ENCODE results near the gene IQCK.

DNA sequence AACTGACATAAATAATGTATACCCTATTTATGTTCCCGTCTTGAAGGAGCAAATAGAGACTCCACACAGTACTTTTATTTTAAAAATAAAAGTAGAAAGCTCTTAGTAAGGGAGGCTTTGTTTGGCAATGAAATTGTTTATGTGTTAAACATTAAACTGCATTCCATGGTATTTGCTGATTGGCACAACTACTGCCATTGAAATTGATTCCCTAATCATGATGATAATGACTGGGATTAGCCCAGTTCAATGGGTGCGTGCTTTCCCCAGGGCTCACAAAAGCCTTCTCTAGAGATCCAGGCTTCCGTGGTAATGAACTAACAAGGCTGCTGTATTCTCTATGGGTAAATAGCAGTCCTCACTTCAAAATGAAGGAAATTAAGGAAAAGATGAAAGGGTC, 99.1 kb downstream of the IQCK start:
- TF ChIP-seq POLR2A (IDR thresholded peaks at IDR 0.05; ENCODE audit: low read depth, low read length) (no peak), EZH2 (IDR thresholded peaks at IDR 0.05; ENCODE audit: borderline replicate concordance, low read depth, low read length, severe bottlenecking) (no peak), JUN (IDR thresholded peaks at IDR 0.05; ENCODE audit: borderline replicate concordance, insufficient read depth, insufficient read length, low read depth) (no peak), FOS (IDR thresholded peaks at IDR 0.05; ENCODE audit: borderline replicate concordance, insufficient read depth, low read length) (no peak)
- TF ChIP-seq, protein P1, sequence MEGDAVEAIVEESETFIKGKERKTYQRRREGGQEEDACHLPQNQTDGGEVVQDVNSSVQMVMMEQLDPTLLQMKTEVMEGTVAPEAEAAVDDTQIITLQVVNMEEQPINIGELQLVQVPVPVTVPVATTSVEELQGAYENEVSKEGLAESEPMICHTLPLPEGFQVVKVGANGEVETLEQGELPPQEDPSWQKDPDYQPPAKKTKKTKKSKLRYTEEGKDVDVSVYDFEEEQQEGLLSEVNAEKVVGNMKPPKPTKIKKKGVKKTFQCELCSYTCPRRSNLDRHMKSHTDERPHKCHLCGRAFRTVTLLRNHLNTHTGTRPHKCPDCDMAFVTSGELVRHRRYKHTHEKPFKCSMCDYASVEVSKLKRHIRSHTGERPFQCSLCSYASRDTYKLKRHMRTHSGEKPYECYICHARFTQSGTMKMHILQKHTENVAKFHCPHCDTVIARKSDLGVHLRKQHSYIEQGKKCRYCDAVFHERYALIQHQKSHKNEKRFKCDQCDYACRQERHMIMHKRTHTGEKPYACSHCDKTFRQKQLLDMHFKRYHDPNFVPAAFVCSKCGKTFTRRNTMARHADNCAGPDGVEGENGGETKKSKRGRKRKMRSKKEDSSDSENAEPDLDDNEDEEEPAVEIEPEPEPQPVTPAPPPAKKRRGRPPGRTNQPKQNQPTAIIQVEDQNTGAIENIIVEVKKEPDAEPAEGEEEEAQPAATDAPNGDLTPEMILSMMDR (IDR thresholded peaks at IDR 0.05; ENCODE audit: extremely low read depth in 1 of 2, insufficient read depth in 1 of 2, low read depth in 1 of 2, low read length in 2 of 2), result no peak

Measured in endothelial cell of umbilical vein (primary cell).